ENCODE results near the gene MAPKAPK2. TPM values are rescaled to one million over a fixed set of nuclear protein-coding genes. Genes with fewer than 3 reads are reported as not detected.

MAPKAPK2 gene
- total RNA-seq, 2 experiments from 2014 or later: 55.5 to 57.4 TPM

- POLR2A ChIA-PET: no interaction called here
- Mint-ChIP-seq H3K4me3 (no peak overlapping the region), H3K27me3 (no peaks in the 10 kb centered on the region)
Observed at GRCh38 chr1:206709772-206710459, 25.2 kb downstream of the MAPKAPK2 start.

DNA sequence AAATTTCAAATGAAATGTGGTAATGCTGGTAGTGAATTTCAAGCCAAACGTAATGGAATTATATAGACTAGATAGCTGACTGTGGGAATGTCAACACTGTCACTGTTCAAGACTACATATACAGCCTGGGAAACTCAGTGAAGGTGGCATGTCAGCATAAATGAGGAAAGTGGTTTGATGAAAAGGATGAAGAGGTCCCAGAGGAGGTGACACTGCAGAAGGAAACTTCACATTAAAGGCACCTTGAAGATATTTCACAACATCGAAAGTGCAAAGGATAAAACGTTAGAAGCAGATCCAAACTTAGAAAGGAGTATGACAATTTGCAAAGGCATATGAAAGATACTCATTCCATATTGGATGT is 25.7 kb downstream of the MAPKAPK2 start:
- Mint-ChIP-seq H3K4me3 (no peak overlapping the region), H3K9me3 (no peaks in the 10 kb centered on the region), H3K27ac (no peak overlapping the region), H3K27me3 (no peaks in the 10 kb centered on the region), H3K36me3 (ENCODE audit: low read depth) (peaks cover 5% of the 10 kb centered on the region), H3K4me1 (peaks cover 84% of the 10 kb centered on the region)
- ChIA-PET POLR2A (no interaction called here), CTCF (interaction anchor here (1.0 to 5.8 kb wide), 6 partner anchors 14 to 222 kb away, joined by 3 to 25 read pairs (median 3); partner anchors contain the start of gene DYRK3)
- no peak for DNase-seq

More at GRCh38 chr1:206709772-206710459, 25.2 kb downstream of the MAPKAPK2 start:
- DNase-seq: no peak
- peaks cover 84% of the 10 kb centered on the region for H3K4me1 Mint-ChIP-seq
- peaks cover 5% of the 10 kb centered on the region for H3K36me3 Mint-ChIP-seq (ENCODE audit: low read depth)
- no peaks in the 10 kb centered on the region for H3K9me3 Mint-ChIP-seq
- H3K27ac Mint-ChIP-seq: no peak overlapping the region
- CTCF ChIA-PET: interaction anchor here (1.0 to 5.8 kb wide), 7 partner anchors 13 to 222 kb away, joined by 3 to 25 read pairs (median 3); partner anchors contain the start of gene DYRK3

- no peaks in the 10 kb centered on the region for H3K9me3 Mint-ChIP-seq
- H3K27me3 Mint-ChIP-seq: no peaks in the 10 kb centered on the region
- H3K36me3 Mint-ChIP-seq (ENCODE audit: low read depth): peaks cover 5% of the 10 kb centered on the region
- peak; percentile 31 for DNase-seq
- ChIA-PET POLR2A (interaction anchor here (0.6 kb wide), 1 partner anchor 347 kb away, joined by 3 read pairs; no protein-coding TSS in a partner anchor), CTCF (interaction anchor here (0.9 to 6.4 kb wide), 7 partner anchors 13 to 199 kb away, joined by 3 to 43 read pairs (median 5); partner anchors contain the start of gene EIF2D)
- no peak overlapping the region for H3K4me3 Mint-ChIP-seq
- H3K4me1 Mint-ChIP-seq: peaks cover 88% of the 10 kb centered on the region
- H3K27ac Mint-ChIP-seq: peak overlapping the region; percentile 28
Observed at GRCh38 chr1:206713070-206713469, 28.4 kb downstream of the MAPKAPK2 start.

DNA sequence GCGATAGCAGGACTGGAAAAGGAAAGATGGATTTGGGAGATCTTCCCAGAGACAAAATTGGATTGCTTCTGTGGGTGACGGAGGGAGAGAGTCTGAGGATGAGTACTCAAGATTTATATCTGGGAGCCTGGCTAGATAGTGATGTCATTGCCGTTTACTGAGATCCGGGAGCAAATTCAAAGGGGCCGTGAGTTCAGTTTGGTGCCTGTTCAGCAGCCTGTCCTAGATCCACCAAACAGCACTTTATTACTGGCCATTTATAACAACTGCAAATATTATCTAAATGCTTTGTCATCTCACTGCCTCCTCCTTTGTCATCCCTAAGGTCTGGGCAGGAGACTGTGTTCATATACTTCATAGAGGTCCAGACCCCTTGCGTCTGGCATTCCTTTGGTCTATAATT is 29.2 kb downstream of the MAPKAPK2 start:
- no peak overlapping the region for H3K4me3 Mint-ChIP-seq
- no peaks in the 10 kb centered on the region for H3K27me3 Mint-ChIP-seq
- no peaks in the 10 kb centered on the region for H3K9me3 Mint-ChIP-seq
- H3K27ac Mint-ChIP-seq: no peak overlapping the region
- no peak for DNase-seq
- ChIA-PET POLR2A (no interaction called here), CTCF (interaction anchor here (0.8 to 6.4 kb wide), 4 partner anchors 12 to 95 kb away, joined by 3 to 43 read pairs (median 15); no protein-coding TSS in a partner anchor)
- H3K4me1 Mint-ChIP-seq: peaks cover 86% of the 10 kb centered on the region
- peaks cover 5% of the 10 kb centered on the region for H3K36me3 Mint-ChIP-seq (ENCODE audit: low read depth)

DNA sequence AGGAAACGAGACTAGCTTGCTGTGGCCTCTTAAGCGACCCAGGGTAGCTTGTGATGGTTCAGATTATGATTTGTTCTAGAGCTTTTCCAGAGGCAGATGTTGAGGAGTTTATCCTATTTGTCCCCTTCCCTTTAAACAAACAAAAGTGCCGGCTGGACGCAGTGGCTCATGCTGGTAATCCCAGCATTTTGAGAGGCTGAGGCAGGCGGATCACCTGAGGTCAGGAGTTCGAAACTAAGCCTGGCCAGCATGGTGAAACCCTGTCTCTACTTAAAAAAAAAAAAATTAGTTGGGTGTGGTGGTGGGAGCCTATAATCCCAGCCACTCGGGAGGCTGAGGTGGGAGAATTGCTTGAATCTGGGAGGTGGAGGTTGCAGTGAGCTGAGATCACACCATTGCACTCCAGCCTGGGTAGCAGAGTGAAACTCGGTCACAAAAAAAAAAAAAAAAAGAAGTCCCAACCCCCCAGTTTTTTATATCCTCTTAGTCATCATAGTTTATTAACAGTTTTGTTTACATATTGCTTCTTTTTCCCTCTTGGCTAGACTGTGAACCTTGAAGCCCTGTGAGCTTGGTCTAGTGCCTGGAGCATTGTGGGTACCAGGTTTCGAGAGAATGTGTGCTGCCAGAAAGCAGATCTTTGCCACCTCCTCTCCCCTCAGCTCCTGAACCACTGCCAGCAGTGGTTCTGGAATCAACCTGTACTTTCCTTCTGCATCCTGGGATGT is 29.8 kb downstream of the MAPKAPK2 start:
- no peak for DNase-seq
- H3K36me3 Mint-ChIP-seq (ENCODE audit: low read depth): peaks cover 5% of the 10 kb centered on the region
- POLR2A ChIA-PET: no interaction called here
- H3K4me1 Mint-ChIP-seq: peaks cover 84% of the 10 kb centered on the region
- H3K4me3 Mint-ChIP-seq: no peak overlapping the region
- H3K27ac Mint-ChIP-seq: peak overlapping the region; percentile 82
- CTCF ChIA-PET: interaction anchor here (0.7 to 6.4 kb wide), 7 partner anchors 11 to 95 kb away, joined by 3 to 43 read pairs (median 5); no protein-coding TSS in a partner anchor
- H3K9me3 Mint-ChIP-seq: no peaks in the 10 kb centered on the region
- H3K27me3 Mint-ChIP-seq: no peaks in the 10 kb centered on the region

- Mint-ChIP-seq H3K36me3 (ENCODE audit: low read depth) (peaks cover 7% of the 10 kb centered on the region), H3K4me1 (peaks cover 83% of the 10 kb centered on the region), H3K27me3 (no peaks in the 10 kb centered on the region), H3K9me3 (no peaks in the 10 kb centered on the region), H3K27ac (peak overlapping the region; percentile 82), H3K4me3 (no peak overlapping the region)
- POLR2A ChIA-PET: no interaction called here
- CTCF ChIA-PET: interaction anchor here (0.6 to 6.4 kb wide), 7 partner anchors 11 to 293 kb away, joined by 3 to 43 read pairs (median 4); no protein-coding TSS in a partner anchor
- no peak for DNase-seq
Observed at GRCh38 chr1:206715120-206715519, 30.4 kb downstream of the MAPKAPK2 start.

DNA sequence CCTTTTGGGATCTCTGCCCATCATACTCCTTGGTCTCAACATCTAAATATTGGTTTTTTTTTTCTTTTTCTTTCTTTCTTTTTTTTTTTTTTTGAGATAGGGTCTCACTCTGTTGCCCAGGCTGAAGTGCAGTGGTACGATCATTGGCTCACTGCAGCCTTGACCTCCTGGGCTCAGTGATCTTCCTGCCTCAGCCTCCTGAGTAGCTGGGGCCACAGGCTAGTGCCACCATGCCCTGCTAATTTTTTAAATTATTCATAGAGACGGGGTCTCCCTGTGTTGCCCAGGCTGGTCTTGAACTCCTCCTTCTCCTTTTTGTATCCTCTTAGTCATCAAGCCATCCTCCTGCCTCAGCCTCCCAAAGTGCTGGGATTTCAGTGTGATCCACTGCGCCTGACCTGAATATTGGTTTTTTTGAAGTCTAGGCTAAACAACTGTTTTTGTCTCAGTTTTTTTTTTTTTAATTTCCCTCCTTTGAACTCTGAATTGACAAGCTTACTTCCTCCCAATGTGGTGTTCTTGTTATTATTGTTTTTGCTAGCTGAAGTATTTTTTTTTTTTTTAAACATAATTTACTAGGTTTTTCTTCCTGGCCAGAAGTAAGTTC is 30.9 kb downstream of the MAPKAPK2 start:
- H3K9me3 Mint-ChIP-seq: no peaks in the 10 kb centered on the region
- H3K36me3 Mint-ChIP-seq (ENCODE audit: low read depth): peaks cover 4% of the 10 kb centered on the region
- no peak for DNase-seq
- peaks cover 80% of the 10 kb centered on the region for H3K4me1 Mint-ChIP-seq
- peak overlapping the region; percentile 4 for H3K4me3 Mint-ChIP-seq
- POLR2A ChIA-PET: interaction anchor here (0.6 to 1.0 kb wide), 2 partner anchors 26 to 52 kb away, joined by 3 to 5 read pairs; no protein-coding TSS in a partner anchor
- no peaks in the 10 kb centered on the region for H3K27me3 Mint-ChIP-seq
- CTCF ChIA-PET: interaction anchor here (0.6 to 6.4 kb wide), 7 partner anchors 10 to 293 kb away, joined by 3 to 43 read pairs (median 4); no protein-coding TSS in a partner anchor
- H3K27ac Mint-ChIP-seq: peak overlapping the region; percentile 82

GRCh38 chr1:206716159-206716869 is 31.6 kb downstream of the MAPKAPK2 start:
- no peaks in the 10 kb centered on the region for H3K9me3 Mint-ChIP-seq

DNA sequence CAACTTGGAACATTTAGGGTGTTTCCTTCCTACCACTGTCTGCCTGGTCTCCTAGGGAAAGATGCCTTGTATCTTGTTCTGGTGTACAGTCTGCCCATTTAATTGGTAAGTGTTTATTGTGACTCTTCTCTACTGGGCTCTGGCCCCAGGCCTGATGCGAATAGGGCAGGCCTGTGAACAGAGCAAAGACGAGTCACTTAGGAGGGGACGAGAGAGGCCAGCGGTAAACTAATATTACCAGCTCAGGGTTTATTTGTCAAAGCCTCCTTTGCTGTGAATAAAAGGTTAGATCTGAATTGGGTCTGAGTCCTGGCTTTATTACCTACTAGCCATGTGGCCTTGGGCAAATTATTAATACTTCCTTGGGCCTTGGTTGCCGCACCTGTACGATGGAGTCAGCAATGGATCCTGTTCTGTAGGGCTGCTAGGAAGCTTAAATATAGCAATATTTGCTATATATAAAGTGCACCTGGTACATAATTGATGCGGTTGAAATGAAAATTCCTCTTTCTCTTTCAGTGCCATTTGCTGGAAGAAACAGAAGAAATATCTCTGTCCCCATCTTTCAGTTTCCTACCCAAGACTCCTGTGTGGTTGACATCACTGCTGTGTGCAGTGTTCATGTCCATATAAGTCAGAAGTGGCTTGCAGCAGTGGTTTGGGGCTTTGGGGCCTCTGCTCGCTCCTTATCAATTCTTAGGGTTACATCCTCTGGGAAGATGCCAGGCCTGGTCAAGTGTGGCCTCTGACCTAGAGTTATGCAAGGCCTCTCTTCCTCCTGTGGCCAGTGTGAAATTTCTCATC is 32.4 kb downstream of the MAPKAPK2 start:
- H3K9me3 Mint-ChIP-seq: no peaks in the 10 kb centered on the region
- peak; percentile 52 for DNase-seq
- no peaks in the 10 kb centered on the region for H3K27me3 Mint-ChIP-seq
- ChIA-PET POLR2A (interaction anchor here (1.0 kb wide), 1 partner anchor 51 kb away, joined by 3 read pairs; no protein-coding TSS in a partner anchor), CTCF (interaction anchor here (0.8 to 6.4 kb wide), 5 partner anchors 9 to 83 kb away, joined by 3 to 43 read pairs (median 5); no protein-coding TSS in a partner anchor)
- peaks cover 4% of the 10 kb centered on the region for H3K36me3 Mint-ChIP-seq (ENCODE audit: low read depth)
- H3K4me1 Mint-ChIP-seq: peaks cover 78% of the 10 kb centered on the region
- no peak overlapping the region for H3K4me3 Mint-ChIP-seq
- peak overlapping the region; percentile 82 for H3K27ac Mint-ChIP-seq

More at GRCh38 chr1:206716159-206716869, 31.6 kb downstream of the MAPKAPK2 start:
- ChIA-PET CTCF (interaction anchor here (0.6 to 6.4 kb wide), 7 partner anchors 10 to 83 kb away, joined by 3 to 43 read pairs (median 4); no protein-coding TSS in a partner anchor), POLR2A (interaction anchor here (0.6 to 1.0 kb wide), 2 partner anchors 26 to 52 kb away, joined by 3 to 5 read pairs; no protein-coding TSS in a partner anchor)
- Mint-ChIP-seq H3K36me3 (ENCODE audit: low read depth) (peaks cover 4% of the 10 kb centered on the region), H3K4me1 (peaks cover 83% of the 10 kb centered on the region), H3K27me3 (no peaks in the 10 kb centered on the region), H3K4me3 (peak overlapping the region; percentile 4), H3K27ac (peak overlapping the region; percentile 82)
- DNase-seq: no peak

GRCh38 chr1:206717674-206717989 is 32.9 kb downstream of the MAPKAPK2 start:
- ChIA-PET CTCF (interaction anchor here (1.0 kb wide), 1 partner anchor 94 kb away, joined by 3 read pairs; no protein-coding TSS in a partner anchor), POLR2A (no interaction called here)
- no peaks in the 10 kb centered on the region for H3K9me3 Mint-ChIP-seq
- peaks cover 4% of the 10 kb centered on the region for H3K36me3 Mint-ChIP-seq (ENCODE audit: low read depth)
- no peaks in the 10 kb centered on the region for H3K27me3 Mint-ChIP-seq
- H3K27ac Mint-ChIP-seq: peak overlapping the region; percentile 82
- H3K4me1 Mint-ChIP-seq: peaks cover 73% of the 10 kb centered on the region
- no peak overlapping the region for H3K4me3 Mint-ChIP-seq
- DNase-seq: no peak

GRCh38 chr1:206719169-206719839 is 34.6 kb downstream of the MAPKAPK2 start:
- H3K27ac Mint-ChIP-seq: no peak overlapping the region
- no peak for DNase-seq
- ChIA-PET CTCF (interaction anchor here (0.5 to 3.8 kb wide), 10 partner anchors 12 to 227 kb away, joined by 3 to 16 read pairs (median 4); no protein-coding TSS in a partner anchor), POLR2A (interaction anchor here (0.8 kb wide), 1 partner anchor 55 kb away, joined by 3 read pairs; no protein-coding TSS in a partner anchor)
- peaks cover 2% of the 10 kb centered on the region for H3K36me3 Mint-ChIP-seq (ENCODE audit: low read depth)
- no peak overlapping the region for H3K4me3 Mint-ChIP-seq
- H3K4me1 Mint-ChIP-seq: peaks cover 62% of the 10 kb centered on the region
- H3K27me3 Mint-ChIP-seq: no peaks in the 10 kb centered on the region
- no peaks in the 10 kb centered on the region for H3K9me3 Mint-ChIP-seq
